Measurements from ENCODE around the gene UNC13D. TPM values are rescaled to one million over a fixed set of nuclear protein-coding genes. Genes with fewer than 3 reads are reported as not detected.
A peak's percentile ranks its signal among the peaks of the same experiment; 100 is the strongest.

Gene UNC13D
- total and polyA plus RNA-seq, 4 experiments from 2014 or later = 39.6 to 171 (median 120) TPM

DNA sequence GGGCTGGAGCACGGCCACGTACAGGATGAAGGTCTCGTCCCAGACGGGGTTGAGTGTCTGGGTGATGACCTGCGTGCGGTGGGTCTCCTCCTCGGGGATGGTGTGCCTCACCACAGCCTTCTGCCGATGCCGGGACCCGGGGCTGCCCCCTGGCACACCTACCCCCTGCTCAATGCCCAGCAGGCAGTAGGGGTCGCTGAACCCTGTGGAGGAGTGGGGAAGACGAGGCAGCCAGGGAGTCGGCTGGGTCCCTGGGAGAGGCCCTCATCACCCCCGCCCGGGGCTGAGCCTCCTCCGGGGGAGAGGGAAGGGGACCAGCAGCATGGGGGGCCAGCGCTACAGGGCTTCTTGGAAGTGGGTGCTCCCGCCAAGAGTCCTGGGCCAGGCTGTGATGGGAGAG is 1.8 kb downstream of the UNC13D start:
- H3K27ac Mint-ChIP-seq = peak overlapping the region in 2 of 7 donors; percentile 60 to 88
- H3K4me3 Mint-ChIP-seq = peak overlapping the region in 7 of 8 donors; percentile 25 to 96 (median 92)
- H3K4me1 Mint-ChIP-seq = peaks cover 2 to 28% (median 10%) of the 10 kb centered on the region in 4 donors
- Histone ChIP-seq H3K36me3 (ENCODE audit: insufficient read depth, low read length) (peaks cover 27% of the 10 kb centered on the region), H3K27ac (ENCODE audit: low read depth, low read length) (peak overlapping the region; percentile 90), H3K27me3 (ENCODE audit: insufficient read depth, low read length) (no peaks in the 10 kb centered on the region), H3K4me1 (ENCODE audit: insufficient read depth, low read length) (peaks cover 34% of the 10 kb centered on the region), H3K9me3 (ENCODE audit: control insufficient read depth in 1 of 2, low read length in 2 of 2) (no peaks in the 10 kb centered on the region), H3K4me3 (ENCODE audit: low read length in 2 of 2) (peak overlapping the region in 1 of 2 donors; percentile 90)
- intact Hi-C loops (cut with micrococcal nuclease) = no loop called here
- no peaks in the 10 kb centered on the region for H3K9me3 Mint-ChIP-seq
- no peaks in the 10 kb centered on the region for H3K27me3 Mint-ChIP-seq
- POLR2A ChIA-PET (ENCODE audit: partially characterized antibody) = interaction anchor here (5.3 to 26.2 kb wide), 6 partner anchors 8 to 62 kb away, joined by 79 to 563 read pairs (median 148); partner anchors contain the start of genes TRIM47, TRIM65, UNK and WBP2
- no peak for DNase-seq
- peaks cover 14 to 42% of the 10 kb centered on the region in 2 donors for H3K36me3 Mint-ChIP-seq
- CTCF ChIA-PET (ENCODE audit: partially characterized antibody) = interaction anchor here (0.7 to 1.6 kb wide), 3 partner anchors 9 to 69 kb away, joined by 3 to 8 read pairs (median 4); no protein-coding TSS in a partner anchor

DNA sequence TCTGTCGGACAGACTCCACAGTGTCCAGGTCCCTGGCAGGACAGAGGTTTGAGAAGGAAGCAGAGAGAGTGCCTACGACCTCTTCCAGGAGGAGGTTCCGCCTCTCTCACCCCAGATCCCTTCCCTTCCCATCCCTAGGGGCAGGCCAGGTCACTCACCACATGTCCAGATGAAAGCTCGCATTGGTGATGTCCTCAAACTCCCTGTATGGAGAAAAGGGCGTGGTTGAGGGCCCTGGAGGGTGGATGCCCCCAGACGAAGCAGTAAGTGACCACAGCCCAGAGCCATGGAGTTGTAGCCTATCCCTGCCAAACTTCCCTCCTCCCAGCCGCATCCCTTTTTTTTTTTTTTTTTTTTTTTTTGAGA is 3.4 kb downstream of the UNC13D start:
- H3K4me1 Mint-ChIP-seq = peaks cover 2 to 24% (median 10%) of the 10 kb centered on the region in 4 donors
- peaks cover 11 to 40% of the 10 kb centered on the region in 2 donors for H3K36me3 Mint-ChIP-seq
- Histone ChIP-seq H3K27me3 (ENCODE audit: insufficient read depth, low read length) (no peaks in the 10 kb centered on the region), H3K4me3 (ENCODE audit: low read length in 2 of 2) (no peak overlapping the region), H3K4me1 (ENCODE audit: insufficient read depth, low read length) (peaks cover 34% of the 10 kb centered on the region), H3K27ac (ENCODE audit: low read depth, low read length) (no peak overlapping the region), H3K9me3 (ENCODE audit: control insufficient read depth in 1 of 2, low read length in 2 of 2) (no peaks in the 10 kb centered on the region), H3K36me3 (ENCODE audit: insufficient read depth, low read length) (peaks cover 30% of the 10 kb centered on the region)
- H3K4me3 Mint-ChIP-seq = peak overlapping the region in 2 of 8 donors; percentile 20 to 49
- ChIA-PET CTCF (ENCODE audit: partially characterized antibody) (interaction anchor here (0.6 to 2.2 kb wide), 3 partner anchors 10 to 58 kb away, joined by 3 to 6 read pairs (median 4); no protein-coding TSS in a partner anchor), POLR2A (ENCODE audit: partially characterized antibody) (interaction anchor here (0.7 to 26.2 kb wide), 6 partner anchors 8 to 61 kb away, joined by 3 to 556 read pairs (median 6); partner anchors contain the start of gene UNK)
- intact Hi-C loops (cut with micrococcal nuclease) = no loop called here
- peak overlapping the region in 1 of 7 donors; percentile 52 for H3K27ac Mint-ChIP-seq
- no peaks in the 10 kb centered on the region for H3K27me3 Mint-ChIP-seq
- DNase-seq = no peak
- no peaks in the 10 kb centered on the region for H3K9me3 Mint-ChIP-seq

DNA sequence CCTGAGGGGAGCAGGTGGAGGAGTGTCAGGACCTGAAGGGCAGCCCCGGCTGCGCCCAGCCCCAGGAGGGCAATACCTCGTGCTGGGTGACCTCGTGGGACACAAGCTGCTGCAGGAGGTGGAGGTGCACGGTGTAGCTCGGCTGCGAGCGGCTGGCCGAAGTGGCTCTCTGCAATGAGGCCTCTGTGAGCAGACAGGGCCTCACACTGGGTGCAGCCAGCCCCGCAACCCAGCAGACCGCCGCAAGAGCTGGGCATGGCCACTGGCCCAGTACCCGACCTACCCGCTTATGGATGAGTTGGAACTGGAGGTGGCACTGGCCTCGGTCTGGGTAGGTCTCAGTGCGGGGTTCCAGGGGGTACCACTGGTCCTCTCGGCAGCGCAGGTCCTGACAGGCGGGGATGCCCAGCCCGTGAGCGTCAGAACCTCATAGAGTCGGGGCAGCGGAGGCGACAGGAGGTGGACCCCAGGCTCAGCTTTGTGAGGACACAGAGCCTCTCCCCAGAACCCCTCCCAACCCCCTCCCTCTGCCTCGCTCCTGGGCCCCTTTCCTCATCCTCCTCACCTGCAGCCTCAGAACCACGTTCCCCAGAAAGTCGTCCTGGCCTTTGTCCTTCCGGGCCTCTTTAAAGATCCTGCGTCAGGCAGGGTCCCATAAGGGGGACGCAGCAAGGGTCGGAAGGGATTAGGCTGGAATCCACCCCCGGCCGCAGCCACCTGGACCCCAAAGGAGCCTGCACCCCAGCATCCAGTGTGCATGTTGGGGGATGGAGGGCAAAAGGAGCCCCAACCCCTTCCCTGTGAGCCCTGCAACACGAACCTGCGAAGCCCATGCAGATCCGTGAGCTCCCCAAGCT is 4.0 kb downstream of the UNC13D start:
- H3K4me1 Mint-ChIP-seq = peaks cover under 1 to 18% (median 8%) of the 10 kb centered on the region in 4 donors
- ChIA-PET CTCF (ENCODE audit: partially characterized antibody) (interaction anchor here (0.7 to 2.2 kb wide), 5 partner anchors 21 to 92 kb away, joined by 3 to 6 read pairs (median 5); no protein-coding TSS in a partner anchor), POLR2A (ENCODE audit: partially characterized antibody) (interaction anchor here (0.7 to 26.2 kb wide), 6 partner anchors 14 to 60 kb away, joined by 3 to 556 read pairs (median 6); partner anchors contain the start of genes TRIM65 and UNK)
- Histone ChIP-seq H3K9me3 (ENCODE audit: control insufficient read depth in 1 of 2, low read length in 2 of 2) (no peaks in the 10 kb centered on the region), H3K27me3 (ENCODE audit: insufficient read depth, low read length) (no peaks in the 10 kb centered on the region), H3K27ac (ENCODE audit: low read depth, low read length) (peak overlapping the region; percentile 6), H3K4me3 (ENCODE audit: low read length in 2 of 2) (no peak overlapping the region), H3K4me1 (ENCODE audit: insufficient read depth, low read length) (peaks cover 31% of the 10 kb centered on the region), H3K36me3 (ENCODE audit: insufficient read depth, low read length) (peaks cover 36% of the 10 kb centered on the region)
- intact Hi-C loops (cut with micrococcal nuclease) = no loop called here
- H3K27me3 Mint-ChIP-seq = no peaks in the 10 kb centered on the region
- no peak overlapping the region for H3K27ac Mint-ChIP-seq
- peak overlapping the region in 1 of 8 donors; percentile 57 for H3K4me3 Mint-ChIP-seq
- H3K36me3 Mint-ChIP-seq = peaks cover 11 to 37% of the 10 kb centered on the region in 2 donors
- H3K9me3 Mint-ChIP-seq = no peaks in the 10 kb centered on the region
- no peak for DNase-seq

DNA sequence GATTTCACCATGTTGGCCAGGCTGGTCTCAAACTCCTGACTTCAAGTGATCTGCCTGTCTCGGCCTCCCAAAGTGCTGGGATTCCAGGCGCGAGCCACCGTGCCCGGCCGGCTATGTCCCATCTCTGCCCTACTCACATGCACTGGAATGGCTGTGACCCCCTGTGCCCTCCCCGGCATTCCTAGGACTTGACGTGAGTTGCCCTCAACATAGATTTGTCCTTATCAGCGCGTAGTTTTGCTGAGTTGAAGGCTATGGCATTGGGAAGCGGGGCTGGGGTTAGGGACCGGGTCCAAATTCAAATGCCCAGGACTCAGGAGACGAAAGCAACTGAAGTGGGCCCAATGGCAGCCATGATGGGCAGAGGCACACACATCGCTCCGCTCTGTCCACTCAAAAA is 5.8 kb downstream of the UNC13D start:
- H3K4me3 Mint-ChIP-seq = no peak overlapping the region
- no peak for DNase-seq
- no peaks in the 10 kb centered on the region for H3K27me3 Mint-ChIP-seq
- Histone ChIP-seq H3K9me3 (ENCODE audit: control insufficient read depth in 1 of 2, low read length in 2 of 2) (no peaks in the 10 kb centered on the region), H3K4me1 (ENCODE audit: insufficient read depth, low read length) (peaks cover 37% of the 10 kb centered on the region), H3K4me3 (ENCODE audit: low read length in 2 of 2) (no peak overlapping the region), H3K27me3 (ENCODE audit: insufficient read depth, low read length) (no peaks in the 10 kb centered on the region), H3K27ac (ENCODE audit: low read depth, low read length) (no peak overlapping the region), H3K36me3 (ENCODE audit: insufficient read depth, low read length) (peaks cover 53% of the 10 kb centered on the region)
- H3K36me3 Mint-ChIP-seq = peaks cover 15 to 44% of the 10 kb centered on the region in 2 donors
- ChIA-PET POLR2A (ENCODE audit: partially characterized antibody) (interaction anchor here (26.2 kb wide), 1 partner anchor 58 kb away, joined by 556 read pairs; the partner anchor contains the start of gene UNK), CTCF (ENCODE audit: partially characterized antibody) (interaction anchor here (1.2 to 2.2 kb wide), 3 partner anchors 46 to 85 kb away, joined by 5 to 6 read pairs (median 5); no protein-coding TSS in a partner anchor)
- H3K9me3 Mint-ChIP-seq = no peaks in the 10 kb centered on the region
- H3K27ac Mint-ChIP-seq = peak overlapping the region in 3 of 7 donors; percentile 35 to 75 (median 53)
- intact Hi-C loops (cut with micrococcal nuclease) = no loop called here
- peaks cover 8 to 25% (median 18%) of the 10 kb centered on the region in 4 donors for H3K4me1 Mint-ChIP-seq

DNA sequence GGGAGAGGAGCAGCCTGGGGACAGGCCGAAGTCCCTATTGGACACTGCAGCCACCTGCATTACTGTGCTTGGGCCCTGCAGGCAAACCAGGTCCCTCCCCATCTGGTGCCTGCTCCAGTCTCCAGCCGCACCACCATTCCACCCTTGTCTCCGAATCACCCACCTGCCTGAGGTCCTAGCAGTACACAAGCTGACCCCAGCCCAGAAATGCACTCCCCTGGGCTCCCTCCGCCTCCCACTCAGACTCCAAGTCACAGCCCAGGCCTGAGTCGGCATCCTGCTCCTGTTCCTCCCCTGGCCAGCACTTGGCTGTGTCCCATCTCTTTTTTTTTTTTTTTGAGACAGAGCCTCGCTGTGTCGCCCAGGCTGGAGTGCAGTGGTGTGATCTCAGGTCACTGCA is 6.3 kb downstream of the UNC13D start:
- Mint-ChIP-seq H3K36me3 (peaks cover 19 to 41% of the 10 kb centered on the region in 2 donors), H3K27ac (peak overlapping the region in 5 of 7 donors; percentile 32 to 80 (median 52))
- H3K4me1 ChIP-seq (ENCODE audit: insufficient read depth, low read length) = peaks cover 40% of the 10 kb centered on the region

DNA sequence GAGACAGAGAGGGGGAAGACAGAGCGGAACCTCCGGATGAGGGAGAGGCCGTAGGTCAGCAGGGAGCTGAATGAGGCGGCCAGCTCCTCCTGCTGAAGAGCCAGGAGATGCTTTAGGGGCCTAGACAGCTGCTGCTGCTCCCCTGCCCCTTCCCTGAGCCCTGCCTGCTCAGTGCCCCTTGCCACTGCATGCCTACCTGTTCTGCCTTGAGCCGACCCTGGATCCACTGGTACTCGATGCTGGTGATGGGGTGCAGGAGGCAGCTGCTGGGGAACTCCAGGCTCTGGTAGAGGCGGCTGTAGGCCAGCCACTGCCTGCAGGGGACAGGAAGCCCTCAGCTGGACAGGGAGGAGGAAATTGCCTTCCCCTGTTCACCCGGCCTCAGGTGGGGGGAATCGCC is 7.6 kb downstream of the UNC13D start:
- intact Hi-C loops (cut with micrococcal nuclease) = no loop called here
- Mint-ChIP-seq H3K27me3 (no peaks in the 10 kb centered on the region), H3K27ac (peak overlapping the region in 2 of 7 donors; percentile 42 to 77), H3K4me1 (peaks cover 19 to 38% (median 27%) of the 10 kb centered on the region in 4 donors), H3K4me3 (no peak overlapping the region), H3K36me3 (peaks cover 20 to 50% of the 10 kb centered on the region in 2 donors), H3K9me3 (no peaks in the 10 kb centered on the region)
- DNase-seq = no peak
- POLR2A ChIA-PET (ENCODE audit: partially characterized antibody) = interaction anchor here (3.4 to 26.2 kb wide), 3 partner anchors 9 to 56 kb away, joined by 19 to 556 read pairs (median 80); partner anchors contain the start of genes UNC13D, UNK and WBP2
- Histone ChIP-seq H3K27ac (ENCODE audit: low read depth, low read length) (peak overlapping the region; percentile 15), H3K9me3 (ENCODE audit: control insufficient read depth in 1 of 2, low read length in 2 of 2) (no peaks in the 10 kb centered on the region), H3K4me1 (ENCODE audit: insufficient read depth, low read length) (peaks cover 41% of the 10 kb centered on the region), H3K27me3 (ENCODE audit: insufficient read depth, low read length) (no peaks in the 10 kb centered on the region), H3K4me3 (ENCODE audit: low read length in 2 of 2) (no peak overlapping the region), H3K36me3 (ENCODE audit: insufficient read depth, low read length) (peaks cover 54% of the 10 kb centered on the region)
- CTCF ChIA-PET (ENCODE audit: partially characterized antibody) = interaction anchor here (1.0 kb wide), 1 partner anchor 41 kb away, joined by 3 read pairs; no protein-coding TSS in a partner anchor

More for the DNA sequence above, 6.3 kb downstream of the UNC13D start:
- peaks cover 54% of the 10 kb centered on the region for H3K36me3 ChIP-seq (ENCODE audit: insufficient read depth, low read length)
- peak overlapping the region in 2 of 8 donors; percentile 25 to 45 for H3K4me3 Mint-ChIP-seq
- H3K27me3 Mint-ChIP-seq = no peaks in the 10 kb centered on the region
- no peak overlapping the region for H3K4me3 ChIP-seq (ENCODE audit: low read length in 2 of 2)
- H3K4me1 Mint-ChIP-seq = peaks cover 13 to 30% (median 20%) of the 10 kb centered on the region in 4 donors
- peak overlapping the region; percentile 2 for H3K27ac ChIP-seq (ENCODE audit: low read depth, low read length)
- H3K9me3 ChIP-seq (ENCODE audit: control insufficient read depth in 1 of 2, low read length in 2 of 2) = no peaks in the 10 kb centered on the region
- H3K9me3 Mint-ChIP-seq = no peaks in the 10 kb centered on the region
- ChIA-PET CTCF (ENCODE audit: partially characterized antibody) (interaction anchor here (0.6 to 0.9 kb wide), 2 partner anchors 8 to 10 kb away, joined by 3 to 4 read pairs; no protein-coding TSS in a partner anchor), POLR2A (ENCODE audit: partially characterized antibody) (interaction anchor here (3.4 to 26.2 kb wide), 2 partner anchors 17 to 58 kb away, joined by 19 to 556 read pairs; partner anchors contain the start of genes UNK and WBP2)
- no peak for DNase-seq
- intact Hi-C loops (cut with micrococcal nuclease) = no loop called here
- H3K27me3 ChIP-seq (ENCODE audit: insufficient read depth, low read length) = no peaks in the 10 kb centered on the region
